SK-N-SH treated with all-trans-retinoic acid at 6 μM for 48 hours (cell line): ENCODE measurements around the gene MALL.

Experiments
- ATAC-seq: fragments of 200-7000 bp; cut with Tn5 transposase; 3 replicates; pipeline ENCODE4 v1.9.1; 2020; ENCODE audit warnings: mild to moderate bottlenecking, moderate library complexity
- ARNTL ChIP-seq: fragments of 450-650 bp; formaldehyde crosslinking; IDR thresholded peaks from 2 replicates; pipeline ENCODE4 v1.5.0; 2020; ENCODE audit warnings: low read depth, mild to moderate bottlenecking, moderate library complexity, borderline replicate concordance
- BACH2 ChIP-seq: fragments of 250-450 bp; sonication (Bioruptor Pico); IDR thresholded peaks from 2 replicates; pipeline ENCODE4 v1.9.0; 2021; ENCODE audit warnings: mild to moderate bottlenecking, borderline replicate concordance
- CREB5 ChIP-seq: fragments of 250-450 bp; sonication (Bioruptor Pico); IDR thresholded peaks from 2 replicates; pipeline ENCODE4 v1.5.1; 2020; ENCODE audit warnings: low read depth, mild to moderate bottlenecking, moderate library complexity
- CSDC2 ChIP-seq: fragments of 250-450 bp; sonication (Bioruptor Pico); IDR thresholded peaks from 2 replicates; pipeline ENCODE4 v1.5.0; 2020; ENCODE audit warnings: mild to moderate bottlenecking, moderate library complexity
- CSRNP3 ChIP-seq: fragments of 250-450 bp; sonication (Bioruptor Pico); IDR thresholded peaks from 2 replicates; pipeline ENCODE4 v1.5.1; 2021; ENCODE audit warnings: mild to moderate bottlenecking, moderate library complexity
- ESRRG ChIP-seq: fragments of 250-450 bp; sonication (Bioruptor Pico); IDR thresholded peaks from 2 replicates; pipeline ENCODE4 v1.6.1; 2021; ENCODE audit warnings: mild to moderate bottlenecking
- GLIS3 ChIP-seq: fragments of 250-450 bp; sonication (Bioruptor Pico); IDR thresholded peaks from 2 replicates; pipeline ENCODE4 v1.5.0; 2020; ENCODE audit warnings: mild to moderate bottlenecking, moderate library complexity
- ISL1 ChIP-seq: fragments of 250-450 bp; sonication (Bioruptor Pico); IDR thresholded peaks from 2 replicates; pipeline ENCODE4 v2.1.2; 2022; ENCODE audit warnings: mild to moderate bottlenecking, moderate library complexity
- OSR1 ChIP-seq: fragments of 250-450 bp; sonication (Bioruptor Pico); IDR thresholded peaks from 2 replicates; pipeline ENCODE4 v1.8.0; 2022; ENCODE audit warnings: moderate library complexity, mild to moderate bottlenecking, inconsistent platforms
- PATZ1 ChIP-seq: fragments of 250-450 bp; sonication (Bioruptor Pico); IDR thresholded peaks from 2 replicates; pipeline ENCODE4 v1.8.0; 2020; ENCODE audit warnings: mild to moderate bottlenecking, moderate library complexity, borderline replicate concordance
- POU6F1 ChIP-seq: fragments of 250-450 bp; sonication (Bioruptor Pico); IDR thresholded peaks from 2 replicates; pipeline ENCODE4 v1.8.0; 2021; ENCODE audit warnings: low read depth, mild to moderate bottlenecking, moderate library complexity, borderline replicate concordance
- PPARA ChIP-seq: fragments of 250-450 bp; sonication (Bioruptor Pico); IDR thresholded peaks from 2 replicates; pipeline ENCODE4 v1.5.0; 2020; ENCODE audit warnings: mild to moderate bottlenecking, borderline replicate concordance
- RARB ChIP-seq: fragments of 250-450 bp; sonication (Bioruptor Pico); IDR thresholded peaks from 2 replicates; pipeline ENCODE4 v1.8.0; 2021; ENCODE audit warnings: mild to moderate bottlenecking, moderate library complexity
- TCF4 ChIP-seq: fragments of 250-450 bp; sonication (Bioruptor Pico); IDR thresholded peaks from 2 replicates; pipeline ENCODE4 v1.8.0; 2021; ENCODE audit warnings: mild to moderate bottlenecking, moderate library complexity, borderline replicate concordance
- TSHZ2 ChIP-seq: fragments of 250-450 bp; sonication (Bioruptor Pico); IDR thresholded peaks from 2 replicates; pipeline ENCODE4 v1.5.0; 2020; ENCODE audit warnings: mild to moderate bottlenecking, moderate library complexity
- ZFP30 ChIP-seq: fragments of 450-650 bp; formaldehyde crosslinking; IDR thresholded peaks from 2 replicates; pipeline ENCODE4 v1.5.0; 2022; ENCODE audit warnings: mild to moderate bottlenecking, moderate library complexity
- ZNF565 ChIP-seq: fragments of 450-650 bp; formaldehyde crosslinking; conservative IDR thresholded peaks from 2 replicates; pipeline ENCODE4 v1.5.0; 2020; ENCODE audit warnings: low read depth, mild to moderate bottlenecking, moderate library complexity
- ZNF70 ChIP-seq: fragments of 450-650 bp; formaldehyde crosslinking; IDR thresholded peaks from 2 replicates; pipeline ENCODE4 v1.5.0; 2020; ENCODE audit warnings: mild to moderate bottlenecking, moderate library complexity

MALL gene

GRCh38 chr2:110101280-110101844 lies 14.3 kb downstream of the MALL start:
- peak; percentile 91 for ATAC-seq
- peak; percentile 45 for TF ChIP-seq ISL1 (CRISPR knock-in tag)
- TF ChIP-seq ZNF565 (CRISPR knock-in tag) = no peak
- no peak for TF ChIP-seq GLIS3 (CRISPR knock-in tag)
- no peak for TF ChIP-seq BACH2 (CRISPR knock-in tag)
- TF ChIP-seq PATZ1 = peak; percentile 92

GRCh38 chr2:110100880-110101279 lies 14.7 kb downstream of the MALL start:
- ATAC-seq = peak; percentile 28

- ATAC-seq = no peak
- TF ChIP-seq BACH2 (CRISPR knock-in tag) (no peak), TCF4 (CRISPR knock-in tag) (no peak), ZNF70 (CRISPR knock-in tag) (no peak), RARB (CRISPR knock-in tag) (no peak), PATZ1 (no peak), CSRNP3 (no peak), ISL1 (CRISPR knock-in tag) (no peak), ARNTL (CRISPR knock-in tag) (no peak), ZNF565 (CRISPR knock-in tag) (no peak)
Measured at GRCh38 chr2:110100480-110100879, 15.1 kb downstream of the MALL start.

GRCh38 chr2:110099471-110100225 lies 16.0 kb downstream of the MALL start:
- ATAC-seq = no peak
- TF ChIP-seq RARB (CRISPR knock-in tag) = no peak
- TF ChIP-seq ESRRG = no peak
- TF ChIP-seq CSDC2 = no peak
- no peak for TF ChIP-seq POU6F1 (CRISPR knock-in tag)
- TF ChIP-seq CREB5 (CRISPR knock-in tag) = no peak
- no peak for TF ChIP-seq ARNTL (CRISPR knock-in tag)
- no peak for TF ChIP-seq ZNF70 (CRISPR knock-in tag)
- no peak for TF ChIP-seq BACH2 (CRISPR knock-in tag)
- no peak for TF ChIP-seq ZFP30 (CRISPR knock-in tag)
- no peak for TF ChIP-seq ISL1 (CRISPR knock-in tag)
- no peak for TF ChIP-seq TCF4 (CRISPR knock-in tag)
- TF ChIP-seq TSHZ2 = no peak
- TF ChIP-seq PPARA (CRISPR knock-in tag) = no peak
- TF ChIP-seq OSR1 (CRISPR knock-in tag) = no peak
